PC-9 (cell line): ENCODE measurements around the gene TMEM222. TPM values are rescaled to one million over a fixed set of nuclear protein-coding genes. Genes with fewer than 3 reads are reported as not detected.

ENCODE experiments used
- BruUV-seq: library from RNA; stranded (reverse); fragments of 400-500 nt; replicated peaks from 2 replicates; lab custom pipeline; 2021; lab: Mats Ljungman, UMichigan
- CTCF ChIA-PET: fragments of 300-600 bp; sonication (Branson Sonifier 250); formaldehyde crosslinking; loops from one replicate; lab custom pipeline; 2022; ENCODE audit warnings: antibody characterized with exemption; lab: Charles Lee
- POLR2A ChIA-PET: fragments of 300-600 bp; sonication (Branson Sonifier 250); formaldehyde crosslinking; loops from one replicate; lab custom pipeline; 2022; ENCODE audit warnings: antibody characterized with exemption; ENCODE audit not compliant: unreplicated experiment; lab: Charles Lee
- DNase-seq, 2 experiments: peaks; one replicate each; pipeline versions ENCODE4 v3.0.0 to v3.0.0-alpha.2; 2015 to 2022; ENCODE audit warnings: mixed read lengths in 1 of 2
- H2AFZ ChIP-seq: fragments of 200-600 bp; sonication (generic); 2 replicates; pipeline ENCODE4 v1.8.1; 2017; ENCODE audit warnings: antibody characterized with exemption
- H3F3A ChIP-seq: fragments of 200-600 bp; sonication (generic); 2 replicates; pipeline ENCODE4 v1.8.1; 2017; ENCODE audit warnings: antibody characterized with exemption, mild to moderate bottlenecking, low read depth; ENCODE audit not compliant: insufficient read depth
- H3K27ac ChIP-seq: fragments of 200-600 bp; sonication (generic); 2 replicates; pipeline ENCODE4 v1.6.1; 2016; ENCODE audit warnings: mixed run types
- H3K27me3 ChIP-seq: fragments of 200-600 bp; sonication (generic); 2 replicates; pipeline ENCODE4 v1.6.1; 2016; ENCODE audit warnings: low read depth, mixed run types; ENCODE audit not compliant: insufficient read depth
- H3K36me3 ChIP-seq: fragments of 200-600 bp; sonication (generic); 2 replicates; pipeline ENCODE4 v1.6.1; 2016; ENCODE audit warnings: low read depth, mixed run types
- H3K4me1 ChIP-seq: fragments of 200-600 bp; sonication (generic); replicated peaks from 2 replicates; pipeline ENCODE4 v1.6.1; 2016; ENCODE audit warnings: mixed run types; ENCODE audit not compliant: insufficient read depth
- H3K4me2 ChIP-seq: fragments of 200-600 bp; sonication (generic); 2 replicates; pipeline ENCODE4 v1.6.1; 2017; ENCODE audit warnings: mixed run types
- H3K4me3 ChIP-seq: fragments of 200-600 bp; sonication (generic); 2 replicates; pipeline ENCODE4 v1.6.1; 2016; ENCODE audit warnings: mixed run types
- H3K79me2 ChIP-seq: fragments of 200-600 bp; sonication (generic); 2 replicates; pipeline ENCODE4 v1.6.1; 2017; ENCODE audit warnings: low read depth, mixed run types
- H3K9me2 ChIP-seq: fragments of 200-600 bp; sonication (generic); 2 replicates; pipeline ENCODE4 v1.8.1; 2017; ENCODE audit warnings: mild to moderate bottlenecking; ENCODE audit not compliant: insufficient read depth
- H3K9me3 ChIP-seq: fragments of 200-600 bp; sonication (generic); 2 replicates; pipeline ENCODE4 v1.8.1; 2016; ENCODE audit warnings: low read depth; ENCODE audit not compliant: insufficient read depth
- H4K20me1 ChIP-seq: fragments of 200-600 bp; sonication (generic); 2 replicates; pipeline ENCODE4 v1.8.1; 2017; ENCODE audit not compliant: insufficient read depth
- CTCF ChIP-seq: fragments of 200-600 bp; sonication (generic); conservative IDR thresholded peaks from 2 replicates; pipeline ENCODE4 v1.6.1; 2017; ENCODE audit warnings: mixed run types, antibody characterized with exemption, mild to moderate bottlenecking, moderate library complexity
- EZH2 ChIP-seq: fragments of 200-600 bp; sonication (generic); IDR thresholded peaks from 2 replicates; pipeline ENCODE4 v1.8.0; 2017; ENCODE audit warnings: antibody characterized with exemption, low read depth
- intact Hi-C: fragments of 100-400 bp; cut with micrococcal nuclease; formaldehyde crosslinking; loops from one replicate; pipeline ENCODE4 v1.10.0; 2022; ENCODE audit not compliant: unreplicated experiment
- total RNA-seq: library from RNA; stranded (reverse); gene quantifications from 2 replicates; pipeline ENCODE4 v1.2.3, GENCODE V29; 2021

The TMEM222 gene
- total RNA-seq, 1 experiment from 2014 or later, result 32.8 TPM

- H3F3A ChIP-seq, result no peaks in the 10 kb centered on the region
- intact Hi-C loops, result no loop called here
- peak; percentile 41 to 50 for DNase-seq
- no peaks in the 10 kb centered on the region for H3K27me3 ChIP-seq
- ChIA-PET POLR2A (no interaction called here), CTCF (no interaction called here)
- H3K4me2 ChIP-seq, result peak overlapping the region; percentile 16; the same call in 1 of the 2 replicates
- no peak overlapping the region for H2AFZ ChIP-seq
- no peaks in the 10 kb centered on the region for H3K9me2 ChIP-seq
- no TSS peak for BruUV-seq
- H4K20me1 ChIP-seq, result no peaks in the 10 kb centered on the region
- H3K79me2 ChIP-seq, result no peaks in the 10 kb centered on the region
- H3K27ac ChIP-seq, result no peak overlapping the region
- no peaks in the 10 kb centered on the region for H3K36me3 ChIP-seq
- TF ChIP-seq EZH2 (no peak), CTCF (no peak)
- no peak overlapping the region for H3K4me3 ChIP-seq
- H3K4me1 ChIP-seq, result 0 out of 2 replicates have a peak, but pooled peaks cover 4% of the 10 kb centered on the region
- no peaks in the 10 kb centered on the region for H3K9me3 ChIP-seq
Measured at GRCh38 chr1:27348861-27349783, 27.2 kb downstream of the TMEM222 start.

- intact Hi-C loops, result no loop called here
- Histone ChIP-seq H3K79me2 (no peaks in the 10 kb centered on the region), H4K20me1 (no peaks in the 10 kb centered on the region), H3K4me2 (no peak overlapping the region), H3K27me3 (no peaks in the 10 kb centered on the region), H3K4me3 (no peak overlapping the region), H2AFZ (no peak overlapping the region), H3K27ac (no peak overlapping the region), H3K9me2 (no peaks in the 10 kb centered on the region), H3F3A (no peaks in the 10 kb centered on the region), H3K36me3 (no peaks in the 10 kb centered on the region), H3K9me3 (no peaks in the 10 kb centered on the region), H3K4me1 (0 out of 2 replicates have a peak, but pooled peaks cover 4% of the 10 kb centered on the region)
- DNase-seq, result no peak
- ChIA-PET CTCF (no interaction called here), POLR2A (no interaction called here)
- TF ChIP-seq CTCF, result no peak
- TF ChIP-seq EZH2, result no peak
- BruUV-seq, result no TSS peak
Measured at GRCh38 chr1:27349784-27350662, 28.1 kb downstream of the TMEM222 start.

- H3K4me3 ChIP-seq, result no peak overlapping the region
- H3F3A ChIP-seq, result no peaks in the 10 kb centered on the region
- H3K27me3 ChIP-seq, result no peaks in the 10 kb centered on the region
- DNase-seq, result no peak
- H3K36me3 ChIP-seq, result no peaks in the 10 kb centered on the region
- 0 out of 2 replicates have a peak, but pooled peaks cover 4% of the 10 kb centered on the region for H3K4me1 ChIP-seq
- H3K4me2 ChIP-seq, result no peak overlapping the region
- TF ChIP-seq CTCF (no peak), EZH2 (no peak)
- no peak overlapping the region for H3K27ac ChIP-seq
- POLR2A ChIA-PET, result no interaction called here
- no peaks in the 10 kb centered on the region for H3K9me3 ChIP-seq
- no peaks in the 10 kb centered on the region for H4K20me1 ChIP-seq
- H2AFZ ChIP-seq, result no peak overlapping the region
- H3K79me2 ChIP-seq, result no peaks in the 10 kb centered on the region
- H3K9me2 ChIP-seq, result no peaks in the 10 kb centered on the region
- CTCF ChIA-PET, result no interaction called here
- intact Hi-C loops, result no loop called here
- no TSS peak for BruUV-seq
Measured at GRCh38 chr1:27350663-27351540, 28.9 kb downstream of the TMEM222 start.
